ENCODE measurements around the gene SPEF2.

GRCh38 chr5:35794328-35794619, 176.6 kb downstream of the SPEF2 start:
- TF ChIP-seq CTCF (IDR thresholded peaks at IDR 0.05) (no peak), SIN3A (IDR thresholded peaks at IDR 0.05; ENCODE audit: borderline replicate concordance, insufficient read depth, low read depth, low read length) (no peak), POLR2AphosphoS5 (IDR thresholded peaks at IDR 0.05; ENCODE audit: low read depth, low read length) (no peak)
